ENCODE data around the gene ZNF672.
"Not testable (repeated sequence)": the region's sequence is repeated elsewhere in the genome, so short reads cannot be mapped to it uniquely, and the experiment has no call there.

The ZNF672 gene

DNA sequence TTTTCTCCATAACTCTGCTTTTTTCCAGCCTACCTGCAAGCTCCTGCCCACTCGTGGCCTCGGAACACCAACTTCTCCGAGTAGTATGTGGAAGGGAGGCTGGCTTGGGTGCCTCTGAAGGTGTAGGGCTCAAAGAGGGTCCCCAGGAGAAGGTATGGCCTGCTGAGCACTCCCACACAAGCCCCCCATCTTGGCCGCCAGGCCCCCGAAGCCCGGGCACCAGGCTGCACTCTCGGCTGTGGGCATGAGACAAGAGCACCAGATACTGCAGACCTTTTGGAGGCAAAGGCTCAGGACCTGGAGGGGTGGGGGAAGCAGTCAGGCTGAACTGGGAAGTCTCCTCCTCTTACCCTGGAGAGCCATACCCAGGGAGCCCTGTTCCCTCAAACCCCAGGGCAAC, 19.2 kb downstream of the ZNF672 start:
- DNase-seq = no peak

DNA sequence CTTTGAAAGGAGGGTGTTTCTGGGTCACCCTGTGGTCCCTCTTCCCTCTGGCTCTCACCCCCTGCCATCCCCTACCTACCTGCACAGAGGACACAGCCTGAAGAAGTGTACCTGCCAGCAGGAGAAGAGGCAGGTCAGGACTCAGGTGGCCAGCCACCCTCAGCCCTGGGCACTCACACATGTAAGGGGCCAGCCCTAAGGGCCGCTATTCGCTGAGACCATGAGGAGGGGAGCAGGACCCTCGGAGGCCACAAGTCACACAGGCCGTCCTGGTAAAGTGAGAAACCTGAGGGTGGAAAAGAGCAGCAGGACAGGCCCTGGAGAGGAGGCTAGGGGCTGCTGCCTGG, 19.7 kb downstream of the ZNF672 start:
- no peak for DNase-seq

DNA sequence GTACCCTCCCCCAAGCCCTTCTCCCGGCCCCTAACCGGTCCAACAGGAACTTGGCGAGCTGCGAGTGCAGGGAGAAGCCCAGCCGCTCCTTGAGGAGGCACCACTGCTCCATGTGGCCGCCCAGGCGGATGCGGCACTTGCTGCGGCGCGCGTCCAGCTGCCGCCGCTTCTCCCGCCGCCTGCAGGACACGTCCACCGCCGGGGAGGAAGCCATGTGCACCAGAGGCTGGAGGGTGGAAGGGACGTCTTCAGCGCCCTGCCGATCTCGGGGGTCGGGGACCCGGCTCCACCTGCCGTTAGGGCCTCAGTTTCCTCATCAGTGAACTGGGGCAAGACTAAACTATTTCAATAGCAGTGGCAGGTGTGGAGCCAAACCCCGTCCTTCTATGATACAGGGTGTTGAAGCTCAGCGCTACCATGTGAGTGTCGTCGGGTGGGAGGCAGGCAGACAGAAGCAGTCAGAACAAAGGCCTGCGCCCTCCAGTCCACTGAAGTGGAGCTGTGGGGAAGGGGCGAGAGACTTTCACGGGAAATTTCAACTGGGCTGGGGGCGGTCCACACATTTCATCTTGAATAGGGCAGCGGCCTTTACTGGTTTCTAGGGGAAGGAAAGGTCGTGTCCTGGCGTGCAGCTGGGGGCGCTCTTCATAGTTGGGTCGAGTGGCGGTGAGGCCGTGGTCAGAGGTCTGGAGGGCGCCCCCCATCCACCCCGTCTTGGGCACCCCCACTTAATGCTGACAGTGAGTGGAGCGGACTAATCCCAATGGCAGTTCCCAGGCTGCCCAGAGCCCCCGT, 20.3 kb downstream of the ZNF672 start:
- DNase-seq = peak; percentile 35

DNA sequence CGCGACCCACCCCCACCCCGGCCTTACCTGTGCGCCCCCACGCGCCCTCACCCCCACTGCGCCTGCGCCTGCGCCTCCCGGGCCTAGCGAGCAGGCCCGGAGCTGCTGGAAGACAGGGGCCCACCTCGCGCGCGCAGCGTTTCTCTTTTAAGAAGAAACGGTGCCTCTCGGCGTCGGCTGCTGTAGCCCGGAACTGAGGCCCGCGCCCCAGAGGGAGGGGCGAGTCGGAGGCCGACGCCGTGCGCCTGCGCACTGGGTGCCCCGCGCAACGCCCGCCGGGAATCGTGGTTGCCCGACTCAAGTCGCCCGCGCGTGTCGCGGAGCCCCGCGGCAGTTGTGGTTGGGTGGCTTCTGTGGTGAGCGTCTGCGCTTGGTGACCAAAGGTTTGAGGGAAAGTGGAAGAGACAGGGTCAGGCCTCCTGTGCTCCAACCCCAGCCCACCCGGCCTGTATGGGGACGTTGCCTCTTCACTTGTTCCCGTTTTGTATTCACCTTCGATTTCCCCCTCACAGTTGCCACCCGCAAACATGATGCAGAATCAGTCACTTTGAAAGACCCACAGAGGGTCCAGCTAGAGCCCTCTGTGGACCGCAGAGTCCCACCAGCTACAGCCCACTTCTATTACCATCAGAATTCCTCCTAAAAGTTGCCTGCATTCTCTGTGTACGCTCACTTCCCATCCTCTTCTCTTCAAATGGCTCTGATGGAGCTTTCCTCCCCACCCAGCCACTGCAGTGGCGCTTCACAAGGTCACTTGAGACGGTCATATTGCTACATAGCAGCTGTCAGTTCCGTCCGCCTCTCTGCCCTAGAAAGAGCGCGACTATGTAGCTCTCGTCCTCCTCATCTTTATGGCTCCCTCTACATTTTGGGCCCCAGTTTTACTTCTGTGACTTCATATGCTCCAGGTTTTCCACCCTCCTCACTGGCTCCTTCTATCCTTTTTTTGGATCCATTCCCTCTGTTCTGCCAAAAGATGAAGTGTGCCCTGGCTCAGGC, 21.2 kb downstream of the ZNF672 start, which contains the start of gene ZNF692:
ZNF692 (minus strand) TSS at position 195 of the 999 bp plus-strand sequence. CDS start 776 bp downstream, outside the sequence.
- peak; percentile 98 for DNase-seq

DNA sequence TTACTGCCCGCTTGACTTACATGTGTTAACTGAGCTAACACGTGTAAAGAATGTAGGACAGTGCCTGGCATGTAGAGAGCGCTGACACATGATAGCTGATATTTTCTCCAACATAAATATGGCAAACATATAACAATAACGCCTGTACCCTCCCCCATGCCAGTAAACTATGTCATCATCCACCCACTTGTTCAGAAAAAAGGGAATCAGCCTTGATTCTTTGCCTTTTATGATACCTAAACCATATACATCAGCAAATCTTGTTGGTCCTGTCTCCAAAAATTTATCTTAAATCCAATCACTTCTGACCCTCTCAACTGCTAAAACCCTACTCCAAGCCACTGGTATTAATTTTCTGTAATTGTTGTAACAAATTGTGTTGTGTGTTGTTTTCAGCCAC, 22.0 kb downstream of the ZNF672 start:
- DNase-seq = no peak

DNA sequence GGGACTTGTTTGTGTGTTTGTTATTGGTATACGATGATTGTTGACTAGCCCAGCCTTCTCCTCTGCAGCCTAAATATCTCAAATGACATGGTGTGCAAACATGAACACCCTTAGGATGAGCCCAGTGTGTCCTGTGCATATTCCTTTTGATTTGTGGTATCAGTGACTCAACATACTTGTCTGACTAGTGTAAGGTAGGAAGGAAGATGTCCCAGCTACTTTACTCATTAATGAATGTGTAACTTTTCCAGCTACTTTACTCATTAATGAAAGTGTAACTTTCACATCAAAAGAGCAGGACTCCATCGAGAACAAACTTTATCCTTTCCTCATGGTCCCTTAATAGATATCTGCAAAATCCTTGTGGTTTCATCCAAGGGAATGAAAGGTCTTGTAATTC, 23.6 kb downstream of the ZNF672 start:
- no peak for DNase-seq

DNA sequence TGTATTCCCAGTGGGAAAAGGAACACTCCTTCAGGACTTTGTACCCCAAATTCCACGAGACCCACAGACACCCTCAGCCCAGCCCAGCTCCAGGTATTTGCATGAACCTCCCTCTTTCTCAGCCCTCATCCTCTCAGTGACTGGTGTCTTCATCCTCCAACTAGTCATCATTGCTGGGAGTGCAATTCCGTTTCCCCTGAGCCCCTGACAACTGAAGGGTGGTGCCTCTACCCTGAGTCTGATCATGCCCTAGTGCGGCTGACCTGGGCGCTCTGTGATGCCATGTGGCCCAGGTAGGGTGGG, 24.6 kb downstream of the ZNF672 start:
- no peak for DNase-seq

DNA sequence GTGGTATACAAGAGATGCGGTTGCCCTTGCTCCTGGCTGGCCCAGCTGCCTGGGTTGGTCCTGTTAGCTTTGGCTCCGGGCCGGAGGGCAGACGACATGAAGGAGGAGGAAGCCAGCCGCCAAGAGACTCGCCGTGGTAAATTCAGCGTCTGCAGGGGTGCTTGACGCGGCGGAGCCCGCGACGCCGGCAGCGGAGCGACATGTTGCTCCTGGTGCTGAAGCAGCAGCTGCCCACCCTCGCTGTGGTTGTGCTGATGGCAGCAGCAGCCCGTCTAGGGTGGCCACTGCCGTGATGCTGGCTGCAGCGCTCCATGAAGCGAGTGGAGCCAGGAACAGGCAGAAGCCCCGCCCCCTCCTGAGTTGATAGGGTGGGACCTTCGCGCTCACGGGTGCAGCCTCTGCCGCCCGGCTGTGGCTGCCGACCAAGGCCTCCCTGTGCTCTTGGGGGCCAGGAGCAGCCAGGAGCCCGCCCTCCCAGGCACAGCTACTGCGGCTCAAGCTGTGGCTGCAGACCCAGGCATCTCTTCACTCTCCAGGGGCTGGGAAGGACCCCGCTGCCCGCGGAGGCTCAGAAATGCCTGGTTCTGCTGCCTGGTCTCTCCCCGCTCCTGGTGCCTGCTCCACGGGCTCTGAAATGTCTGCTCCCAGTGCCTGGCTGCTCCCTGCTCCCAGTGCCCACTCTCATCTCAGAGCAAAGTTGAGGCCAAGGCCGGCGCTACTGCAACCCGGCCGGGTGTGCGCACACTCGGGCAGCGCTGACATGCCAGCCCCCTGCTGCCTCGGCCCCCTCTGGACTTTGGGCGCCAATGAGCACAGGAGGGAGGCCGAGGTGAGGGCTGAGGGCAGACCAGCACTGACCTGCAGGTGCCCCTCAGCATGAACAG, 25.2 kb downstream of the ZNF672 start:
- DNase-seq = peak; percentile 83

DNA sequence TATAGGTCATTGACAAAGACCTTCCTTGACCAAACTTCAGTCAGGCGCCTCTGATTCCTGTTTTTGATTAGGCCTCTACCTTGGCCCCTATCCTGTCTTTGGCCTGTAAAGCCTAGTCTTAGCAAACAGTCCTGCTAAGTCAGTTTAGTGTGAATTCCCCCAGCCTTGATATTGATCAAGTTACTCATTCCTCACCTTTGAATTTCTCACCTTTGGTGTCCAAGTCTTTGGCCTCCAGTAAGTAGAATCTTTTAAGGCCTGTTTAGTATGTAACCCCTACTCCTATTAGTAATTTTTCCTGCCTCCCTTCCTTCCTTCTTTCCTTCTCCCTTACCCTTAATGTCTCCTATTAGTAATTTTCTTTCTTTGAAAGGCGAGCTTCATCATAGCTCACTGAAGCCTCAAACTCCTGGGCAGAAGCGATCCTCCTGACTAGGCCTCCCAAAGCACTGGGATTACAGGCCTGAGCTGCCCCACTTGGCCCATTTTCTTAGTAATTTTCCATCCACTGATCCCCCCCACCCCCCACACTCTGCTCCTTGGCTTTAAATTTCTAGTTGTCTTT, 33.9 kb downstream of the ZNF672 start:
- no peak for DNase-seq

DNA sequence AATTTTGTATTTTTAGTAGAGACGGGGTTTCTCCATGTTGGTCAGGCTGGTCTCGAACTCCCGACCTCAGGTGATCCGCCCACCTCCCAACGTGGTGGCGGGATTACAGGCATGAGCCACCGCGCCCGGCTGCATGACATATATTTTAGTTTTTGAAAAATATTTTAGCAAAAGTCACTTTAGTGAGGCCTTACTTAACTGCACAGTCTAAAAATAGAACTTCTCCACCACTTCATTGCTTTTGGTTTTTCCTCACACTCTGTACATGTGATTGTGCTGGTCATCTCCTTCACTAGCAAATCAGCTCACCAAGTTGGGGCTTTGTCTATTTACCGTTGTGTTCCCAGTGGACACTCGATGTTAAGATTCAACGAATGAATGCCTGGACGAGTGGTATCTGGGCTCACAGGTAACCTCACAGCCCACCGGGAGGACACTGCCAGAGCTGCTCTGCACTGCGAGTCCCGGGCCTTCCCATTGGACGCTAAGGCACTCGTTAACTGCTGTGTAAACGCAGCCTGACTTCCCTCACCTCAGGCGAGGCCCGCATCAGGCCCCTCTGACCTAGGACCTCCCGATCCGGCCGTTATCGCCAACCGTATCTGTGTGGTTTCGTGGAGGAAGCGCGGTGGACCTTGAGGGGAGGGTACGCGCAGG, 34.9 kb downstream of the ZNF672 start:
- DNase-seq = peak; percentile 62

DNA sequence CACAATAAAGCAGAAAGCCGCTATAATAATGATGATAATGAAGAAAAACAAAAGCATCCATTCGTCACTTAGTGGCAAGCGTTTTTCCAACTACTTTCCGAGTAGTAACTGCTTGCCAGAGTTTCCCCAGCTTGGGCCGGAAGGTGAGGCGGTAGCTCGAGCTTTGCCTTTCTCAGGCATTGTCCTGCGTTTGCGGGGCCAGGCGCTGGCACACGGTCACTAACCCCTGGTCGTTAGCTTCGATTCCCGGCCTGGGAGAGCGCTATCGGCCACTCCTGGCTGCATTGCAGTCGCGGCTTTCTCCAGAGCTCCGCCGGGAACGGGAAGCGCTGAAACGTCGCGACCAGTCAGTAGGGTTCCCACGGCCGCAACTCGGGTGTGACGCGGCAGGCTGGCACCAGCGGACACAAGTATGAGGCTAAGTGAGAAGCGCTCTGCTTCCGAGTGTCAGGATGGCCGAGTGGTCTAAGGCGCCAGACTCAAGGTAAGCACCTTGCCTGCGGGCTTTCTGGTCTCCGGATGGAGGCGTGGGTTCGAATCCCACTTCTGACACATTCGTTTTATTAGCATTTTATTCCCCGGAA, 35.5 kb downstream of the ZNF672 start:
- peak; percentile 92 for DNase-seq

DNA sequence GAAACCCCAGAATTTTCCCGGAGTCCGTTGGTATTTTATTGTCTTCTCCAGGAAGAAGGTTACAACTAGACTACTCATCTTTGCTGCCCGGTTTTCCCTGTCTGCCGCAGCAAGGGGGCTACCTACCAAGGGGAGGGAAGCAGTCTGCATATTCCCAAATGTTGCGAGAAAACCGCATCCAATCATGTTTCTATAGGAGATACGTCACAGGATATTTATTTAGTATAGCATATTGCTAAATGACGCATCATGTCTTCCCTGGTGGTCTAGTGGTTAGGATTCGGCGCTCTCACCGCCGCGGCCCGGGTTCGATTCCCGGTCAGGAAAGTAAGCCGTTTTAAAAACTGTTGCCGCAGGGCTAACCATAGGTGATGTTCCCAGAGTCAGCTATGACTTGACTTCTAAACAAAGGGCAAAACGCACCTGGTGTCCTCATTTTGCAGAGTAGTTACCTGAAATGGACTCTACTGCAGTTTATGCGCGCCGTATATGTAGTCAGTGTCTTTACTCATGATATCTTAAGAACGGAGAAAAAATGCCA, 36.0 kb downstream of the ZNF672 start:
- peak; percentile 80 for DNase-seq

DNA sequence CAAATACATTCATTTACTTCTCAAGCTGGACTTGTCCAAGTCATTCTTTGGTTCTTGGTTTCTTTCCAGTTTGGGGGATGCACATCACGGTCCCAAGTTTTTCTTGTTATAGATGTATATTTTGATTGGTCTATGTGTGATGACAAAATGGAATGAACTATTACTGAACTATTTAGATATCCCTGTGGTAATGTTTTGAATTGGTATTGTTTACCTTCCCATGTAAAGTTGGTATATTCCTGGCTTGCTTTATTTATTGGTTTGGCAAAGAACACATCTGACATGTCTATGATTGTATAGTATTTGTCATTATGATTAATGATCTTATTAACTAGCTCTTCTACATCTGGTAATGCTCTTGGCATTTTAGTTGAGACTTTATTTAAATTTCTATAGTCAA, 43.2 kb downstream of the ZNF672 start:
- DNase-seq = no peak

DNA sequence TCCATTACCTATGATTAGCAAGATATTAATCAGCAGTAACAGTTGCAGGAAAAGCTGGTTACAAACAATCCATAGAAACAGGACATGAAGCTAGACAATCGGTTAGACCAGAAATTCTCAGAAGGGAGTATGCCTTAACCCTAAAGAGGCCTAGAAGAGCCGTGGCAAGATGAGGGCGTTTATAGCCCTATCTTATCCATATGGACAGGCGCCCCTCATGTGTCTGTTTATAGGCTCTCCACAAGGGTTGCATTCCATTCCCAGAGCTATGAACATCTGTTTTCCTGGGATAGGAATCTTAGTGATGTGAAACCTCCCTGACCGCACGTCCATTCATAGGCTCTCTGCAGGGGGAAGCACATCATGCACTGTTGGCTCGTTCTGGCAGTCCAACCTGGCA, 44.4 kb downstream of the ZNF672 start:
- not testable (repeated sequence) for DNase-seq

DNA sequence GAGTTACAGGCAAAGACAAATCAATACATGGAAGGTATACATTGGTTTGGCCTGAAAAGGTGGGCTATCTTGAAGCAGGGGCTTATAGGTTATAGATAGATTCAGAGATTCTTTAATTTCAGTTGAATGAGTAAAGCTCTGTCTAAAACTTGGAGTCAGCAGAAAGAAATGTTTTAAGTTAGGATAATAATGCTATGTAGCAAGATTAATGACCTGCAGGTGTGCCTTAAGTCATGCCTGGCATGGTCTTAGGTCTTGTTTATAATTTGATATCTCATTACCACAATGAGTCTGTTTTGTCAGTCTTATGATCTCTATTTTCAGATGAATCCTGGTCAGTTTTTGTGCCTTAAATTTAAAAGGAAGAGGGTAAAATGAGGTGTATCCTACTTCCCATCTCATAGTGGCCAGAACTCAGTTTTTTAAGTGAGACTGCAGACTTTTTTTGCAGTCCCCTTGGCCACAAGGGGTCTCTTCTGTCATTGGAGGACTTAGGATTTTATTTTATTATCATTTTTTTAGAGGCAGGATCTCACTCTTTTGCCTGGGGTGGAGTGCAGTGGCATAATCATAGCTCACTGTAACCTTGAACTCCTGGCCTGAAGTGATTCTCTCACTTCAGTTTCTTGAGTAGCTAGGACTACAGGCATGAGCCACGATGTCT, 46.7 kb downstream of the ZNF672 start:
- DNase-seq = no peak

DNA sequence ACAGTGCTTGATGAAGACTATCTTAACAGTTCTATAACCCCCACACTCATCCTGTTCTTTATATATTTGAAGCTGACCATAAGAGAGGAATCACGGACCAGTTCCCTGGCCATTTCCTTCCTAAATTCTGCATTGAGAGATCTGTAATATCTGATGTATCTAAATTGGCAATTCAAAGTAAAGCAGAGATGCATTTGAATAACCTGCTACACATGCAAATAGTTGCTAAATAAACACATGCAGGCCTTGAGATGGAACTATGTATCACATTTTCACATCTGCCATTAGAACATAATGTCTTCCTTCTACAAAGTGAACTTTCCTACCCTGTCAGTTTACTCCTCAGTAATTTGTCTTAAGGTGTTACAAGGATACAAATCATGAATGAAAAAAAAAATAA, 47.6 kb downstream of the ZNF672 start:
- no peak for DNase-seq

DNA sequence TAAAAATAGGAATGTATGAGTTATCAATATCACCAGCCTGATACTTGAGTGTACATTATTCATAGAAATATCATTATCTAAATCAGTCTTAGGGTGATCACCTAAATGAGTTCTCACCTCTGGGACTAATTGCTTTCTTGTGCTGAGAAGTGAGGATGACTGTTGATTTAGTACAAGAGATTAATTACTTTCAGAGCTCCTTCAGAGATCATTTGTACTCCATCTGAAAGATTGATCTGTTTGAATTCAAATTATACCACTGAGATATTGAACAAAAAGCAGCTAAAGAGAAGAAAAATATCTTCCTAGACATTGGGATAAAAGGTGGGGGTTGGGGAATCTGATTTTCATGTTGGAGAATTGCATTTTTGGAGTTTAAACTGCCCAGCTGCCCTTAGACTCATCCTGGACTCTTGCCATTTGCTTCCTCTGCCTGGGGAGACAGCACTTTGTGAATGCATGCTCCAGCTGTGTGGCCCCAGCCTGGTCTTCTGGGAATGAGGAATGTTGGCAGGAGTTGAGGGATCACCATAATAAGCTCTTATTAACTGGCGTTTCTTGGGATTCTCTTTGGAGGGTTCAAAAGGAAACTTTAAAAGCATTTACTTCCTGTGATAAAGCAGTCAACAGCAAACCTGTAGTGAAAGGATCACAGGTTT, 48.3 kb downstream of the ZNF672 start:
- DNase-seq = no peak

DNA sequence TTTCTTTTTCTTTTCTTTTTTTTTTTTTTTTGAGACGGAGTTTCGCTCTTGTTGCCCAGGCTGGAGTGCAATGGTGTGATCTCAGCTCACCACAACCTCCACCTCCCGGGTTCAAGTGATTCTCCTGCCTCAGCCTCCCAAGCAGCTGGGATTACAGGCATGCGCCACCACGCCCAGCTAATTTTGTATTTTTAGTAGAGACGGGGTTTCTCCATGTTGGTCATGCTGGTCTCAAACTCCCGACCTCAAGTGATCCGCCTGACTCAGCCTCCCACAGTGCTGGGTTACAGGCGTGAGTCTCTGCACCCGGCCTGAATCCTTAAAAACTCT, 51.9 kb downstream of the ZNF672 start:
- not testable (repeated sequence) for DNase-seq

DNA sequence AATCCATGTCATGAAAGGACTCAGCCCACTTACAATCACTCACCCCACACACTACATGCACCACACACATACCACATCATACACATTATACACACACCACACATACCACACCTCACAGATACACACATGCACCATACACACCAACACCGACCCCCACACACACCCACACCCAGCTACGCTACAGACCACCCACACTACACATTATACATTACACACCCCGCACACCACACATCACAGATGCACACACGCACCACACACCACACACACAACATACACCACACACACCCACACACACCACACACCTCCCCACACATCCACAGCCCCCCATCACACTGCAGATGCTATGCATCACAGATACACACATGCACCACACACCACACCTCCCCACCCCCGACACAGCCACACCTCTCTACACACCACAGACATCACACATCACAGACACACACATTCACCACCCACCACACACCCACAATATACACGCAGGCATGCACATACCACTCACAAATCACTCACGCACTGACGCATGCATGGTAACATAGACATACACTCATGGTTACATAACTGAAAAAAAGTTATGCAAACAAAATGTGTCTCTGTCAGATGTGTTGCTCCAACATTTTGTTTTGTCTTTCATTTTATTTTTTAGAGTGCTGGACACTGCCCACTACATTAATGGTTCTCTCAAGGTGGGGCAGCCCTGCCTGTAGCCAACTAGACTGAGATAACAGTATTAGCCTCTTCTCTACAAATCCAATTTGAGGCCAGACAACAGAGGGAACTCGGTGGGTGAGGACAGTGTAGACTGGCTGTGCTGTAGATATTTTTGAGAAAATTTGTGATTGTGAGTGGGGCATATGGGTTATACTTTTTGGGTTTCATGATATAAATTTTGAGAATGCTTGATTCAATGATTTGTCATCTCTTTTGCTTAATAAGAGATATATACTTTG, 52.8 kb downstream of the ZNF672 start:
- no peak for DNase-seq
